NCI-H2029 (cell line): ENCODE data around the gene PDZD2.
"Not testable (repeated sequence)": the region's sequence is repeated elsewhere in the genome, so short reads cannot be mapped to it uniquely, and the experiment has no call there.

Experiments
- DNase-seq: peaks from one replicate; lab custom pipeline; 2025; lab: John Stamatoyannopoulos, UW

The PDZD2 gene

DNA sequence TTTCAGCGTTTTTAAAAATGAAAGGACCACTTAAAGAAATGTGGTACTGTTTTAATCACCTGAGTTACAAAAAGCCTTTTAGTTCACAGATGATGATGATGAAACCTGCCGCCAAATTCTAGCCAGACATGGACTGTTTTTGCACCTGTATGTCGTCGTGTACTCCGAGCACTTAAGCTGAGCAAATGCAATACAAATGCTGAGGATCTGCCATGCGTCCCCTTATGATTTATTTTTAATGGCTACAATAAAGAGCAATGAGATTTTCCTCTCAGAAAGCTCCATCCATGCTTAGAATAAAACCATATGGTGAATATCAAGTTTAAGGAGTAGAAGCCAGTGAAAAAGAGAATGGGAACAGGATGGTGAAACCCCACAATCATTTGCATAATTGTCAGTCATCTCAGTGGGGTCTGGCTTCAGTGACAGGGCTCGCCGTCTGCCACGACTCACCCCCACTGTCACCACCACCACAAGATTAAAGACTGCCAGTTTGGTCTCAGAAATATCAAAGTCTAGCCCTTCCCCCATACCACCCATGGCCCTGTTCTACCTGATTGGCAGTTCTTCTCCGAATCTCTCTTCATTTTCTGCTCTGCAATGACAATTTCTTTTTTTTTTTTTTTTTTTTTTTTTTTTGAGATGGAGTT, 375.3 kb downstream of the PDZD2 start:
- no peak for DNase-seq

DNA sequence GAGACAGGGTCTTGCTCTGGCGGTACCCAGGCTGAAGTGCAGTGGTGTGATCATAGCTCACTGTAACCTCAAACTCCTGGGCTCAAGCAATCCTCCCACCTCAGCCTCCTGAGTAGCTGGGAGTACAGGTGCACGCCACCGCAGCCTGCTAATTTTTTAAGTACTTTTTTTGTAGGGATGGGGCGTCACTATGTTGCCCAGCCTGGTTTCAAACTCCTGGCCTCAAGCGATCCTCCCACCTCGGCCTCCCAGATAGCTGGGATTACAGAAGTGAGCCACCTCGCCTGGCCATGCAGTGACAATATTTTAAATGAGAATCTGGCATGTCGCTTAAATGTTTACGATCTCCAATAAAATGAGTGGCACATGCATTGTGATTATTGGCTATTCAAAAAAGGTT, 376.3 kb downstream of the PDZD2 start:
- DNase-seq: not testable (repeated sequence)

DNA sequence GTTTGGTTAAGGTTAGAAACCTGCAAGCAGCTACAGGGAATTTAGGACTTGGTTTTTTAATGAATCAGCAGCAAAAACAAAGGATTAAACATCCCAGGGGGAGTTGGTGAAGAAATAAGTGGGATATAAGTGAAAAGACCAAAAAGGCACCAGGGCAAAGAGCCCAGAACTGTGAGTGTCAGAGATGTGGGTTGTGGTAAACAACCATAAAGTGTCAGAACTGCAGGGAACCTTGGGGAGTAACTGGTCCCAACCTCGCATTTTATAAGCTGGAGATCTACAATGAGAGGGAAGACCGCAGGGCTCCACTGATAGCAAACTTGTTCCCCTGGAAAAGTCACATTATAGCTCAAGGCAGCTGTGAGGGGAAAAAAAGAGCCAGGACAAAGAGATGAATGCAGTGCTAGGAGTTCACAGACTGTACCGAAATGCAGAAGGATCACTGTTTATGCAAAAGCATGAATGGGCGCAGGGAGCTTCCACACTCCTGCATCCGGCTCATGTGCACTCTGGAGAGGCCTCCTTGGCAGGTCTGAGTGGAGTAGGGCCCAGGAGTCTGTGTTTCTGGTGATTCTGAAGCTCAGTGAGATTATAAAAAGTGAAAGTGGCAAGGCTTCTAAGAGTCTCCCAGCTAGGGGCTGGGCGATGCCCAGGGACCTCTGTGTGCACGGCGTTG, 378.9 kb downstream of the PDZD2 start:
- no peak for DNase-seq

DNA sequence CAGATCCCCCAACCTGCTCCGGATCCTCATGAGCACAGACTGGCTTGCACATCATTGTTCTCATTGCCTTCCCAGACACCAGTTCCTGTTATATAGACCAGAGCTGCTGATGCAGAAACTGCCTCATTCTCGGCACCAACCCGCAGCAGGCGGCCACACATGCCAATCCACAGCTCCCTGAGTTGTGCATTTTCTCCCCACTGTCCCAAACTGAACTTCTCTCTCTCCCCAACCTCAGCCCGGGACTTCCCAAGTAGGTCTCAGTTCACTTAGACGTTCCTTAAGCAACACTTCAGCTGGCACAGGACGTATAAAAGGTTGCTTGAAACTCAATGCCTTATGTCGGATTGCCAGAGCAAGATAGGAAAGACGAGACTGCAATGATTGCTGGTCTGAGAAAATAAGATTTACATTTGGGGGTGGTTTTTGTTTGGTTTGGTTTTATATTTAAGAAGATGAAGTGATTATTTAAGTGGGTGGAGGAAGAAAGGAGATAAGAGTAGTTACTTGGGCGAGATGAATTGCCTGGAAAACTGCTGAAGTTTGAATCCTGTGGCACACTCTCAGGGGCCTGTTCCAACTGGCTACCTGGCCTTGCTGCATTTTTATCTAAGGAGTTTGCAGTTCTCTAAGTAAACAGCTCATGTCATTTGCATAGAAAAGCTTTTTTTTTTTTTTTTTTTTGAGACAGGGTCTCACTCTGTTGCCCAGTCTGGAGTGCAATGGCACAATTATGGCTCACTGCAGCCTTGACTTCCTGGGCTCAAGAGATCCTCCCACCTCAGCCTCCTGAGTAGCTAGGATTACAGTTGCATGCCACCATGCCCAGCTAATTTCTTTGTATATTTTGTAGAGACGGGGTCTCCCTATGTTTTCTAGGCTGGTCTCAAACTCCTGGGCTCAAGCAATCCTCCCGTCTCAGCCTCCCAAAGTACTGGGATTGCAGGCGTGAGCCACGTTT, 379.8 kb downstream of the PDZD2 start:
- DNase-seq: no peak

DNA sequence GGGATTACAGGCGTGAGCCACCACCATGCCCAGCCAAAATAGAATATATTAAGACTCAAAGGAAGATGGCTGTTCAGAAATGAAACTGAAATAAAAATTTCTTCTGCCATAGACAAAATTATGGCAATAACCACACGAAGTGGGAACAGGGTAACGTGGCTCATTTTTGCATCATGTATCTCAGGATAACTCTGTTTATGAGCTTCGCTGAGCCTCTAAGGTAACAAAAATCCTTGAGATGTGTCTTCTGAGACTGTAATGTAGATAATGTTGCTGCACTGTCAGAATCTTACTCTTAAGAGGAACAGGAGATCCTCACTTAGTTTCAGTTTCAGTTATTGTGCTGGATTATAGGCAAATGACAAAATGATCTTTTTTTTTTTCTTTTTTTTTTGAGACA, 381.3 kb downstream of the PDZD2 start:
- no peak for DNase-seq

DNA sequence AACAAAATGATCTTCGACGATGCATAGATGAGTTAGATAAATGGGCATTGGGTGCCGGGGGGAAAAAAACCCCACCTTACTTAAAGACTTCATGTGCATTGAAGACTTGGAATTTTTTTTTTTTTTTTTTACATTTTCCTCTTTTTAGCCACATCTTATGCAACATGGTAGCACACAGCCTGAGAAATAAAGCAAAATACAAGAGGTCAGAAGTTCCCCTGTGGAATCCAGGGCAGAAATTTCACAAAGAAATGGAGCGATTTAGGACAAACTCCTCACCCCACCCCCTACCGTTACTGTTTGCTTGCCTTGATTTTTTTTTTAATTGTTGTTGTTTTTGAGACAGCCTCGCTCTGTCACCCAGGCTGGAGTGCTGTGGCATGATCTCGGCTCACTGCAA, 382.0 kb downstream of the PDZD2 start:
- no peak for DNase-seq

DNA sequence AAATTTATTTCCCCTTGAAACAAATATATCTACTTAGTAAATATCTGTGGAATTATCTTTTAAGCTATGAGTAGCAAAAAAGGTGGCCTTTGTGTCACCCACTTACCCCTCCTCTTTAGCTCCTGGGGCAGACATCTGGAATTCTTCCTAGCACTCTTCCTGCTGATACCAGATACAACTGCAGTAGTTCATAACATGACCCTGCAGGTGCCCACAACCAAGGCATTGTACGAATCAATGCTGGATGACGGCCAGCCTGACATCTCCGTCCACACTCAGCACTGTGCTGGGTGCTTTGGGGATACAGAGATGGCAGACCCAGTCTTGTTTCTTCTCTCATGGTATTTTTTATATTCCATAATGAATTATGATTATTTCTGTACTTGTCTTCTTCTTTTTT, 382.8 kb downstream of the PDZD2 start:
- DNase-seq: no peak

DNA sequence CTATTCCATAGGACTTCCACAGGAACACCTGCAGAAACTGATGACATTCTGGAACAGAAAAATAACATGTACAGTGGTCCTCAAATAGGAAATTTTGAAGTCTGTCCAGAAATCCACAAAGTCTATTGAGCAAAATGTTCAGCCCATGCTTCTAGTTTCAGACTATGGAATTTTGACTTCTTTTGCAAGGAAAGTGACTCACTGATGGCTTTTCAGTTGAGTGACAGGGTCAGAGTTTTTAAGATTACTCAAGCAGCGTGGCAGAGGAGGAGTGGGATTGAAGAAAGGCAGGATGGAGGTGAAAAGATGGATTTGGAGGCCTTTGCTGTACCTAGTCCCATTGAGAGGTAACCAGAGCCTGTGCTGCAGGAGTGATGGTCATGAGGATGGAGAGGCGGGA, 383.7 kb downstream of the PDZD2 start:
- DNase-seq: no peak

DNA sequence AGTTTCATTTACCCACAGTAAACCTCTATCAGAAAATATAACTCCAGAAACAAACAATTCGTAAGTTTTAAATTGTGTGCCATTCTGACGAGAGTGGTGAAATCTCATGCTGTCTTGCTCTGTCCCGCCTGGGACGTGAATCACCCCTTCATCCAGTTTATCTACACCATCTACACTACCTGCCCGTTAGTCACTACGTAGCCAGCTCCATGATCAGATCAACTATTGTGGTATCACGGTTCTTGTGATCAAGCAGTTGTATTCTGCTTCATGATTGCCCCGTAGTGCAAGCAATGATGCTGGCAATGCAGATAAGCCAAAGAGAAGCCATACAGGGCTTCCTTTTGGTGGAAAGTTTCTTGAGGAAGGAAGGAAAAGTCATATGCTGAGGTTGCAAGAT, 384.9 kb downstream of the PDZD2 start:
- no peak for DNase-seq

DNA sequence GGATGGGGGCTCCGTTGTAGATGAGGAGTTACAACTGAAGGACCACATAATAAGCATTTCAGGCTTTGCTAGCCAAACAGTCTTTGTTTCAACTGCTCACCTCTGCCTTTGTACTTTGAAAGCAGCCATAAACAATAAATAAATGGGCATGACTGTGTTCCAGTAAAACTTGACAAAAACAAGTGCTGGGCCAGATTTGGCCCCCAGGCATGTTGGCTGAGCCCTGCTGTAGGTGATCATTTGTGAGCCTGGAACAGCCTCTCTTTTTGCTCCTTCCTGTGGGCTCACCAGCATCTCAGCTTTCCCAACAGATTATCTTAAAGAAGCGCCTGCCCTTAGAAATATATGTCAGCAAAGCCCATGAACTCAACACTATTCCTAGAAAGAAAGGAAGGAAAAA, 385.8 kb downstream of the PDZD2 start:
- DNase-seq: no peak

DNA sequence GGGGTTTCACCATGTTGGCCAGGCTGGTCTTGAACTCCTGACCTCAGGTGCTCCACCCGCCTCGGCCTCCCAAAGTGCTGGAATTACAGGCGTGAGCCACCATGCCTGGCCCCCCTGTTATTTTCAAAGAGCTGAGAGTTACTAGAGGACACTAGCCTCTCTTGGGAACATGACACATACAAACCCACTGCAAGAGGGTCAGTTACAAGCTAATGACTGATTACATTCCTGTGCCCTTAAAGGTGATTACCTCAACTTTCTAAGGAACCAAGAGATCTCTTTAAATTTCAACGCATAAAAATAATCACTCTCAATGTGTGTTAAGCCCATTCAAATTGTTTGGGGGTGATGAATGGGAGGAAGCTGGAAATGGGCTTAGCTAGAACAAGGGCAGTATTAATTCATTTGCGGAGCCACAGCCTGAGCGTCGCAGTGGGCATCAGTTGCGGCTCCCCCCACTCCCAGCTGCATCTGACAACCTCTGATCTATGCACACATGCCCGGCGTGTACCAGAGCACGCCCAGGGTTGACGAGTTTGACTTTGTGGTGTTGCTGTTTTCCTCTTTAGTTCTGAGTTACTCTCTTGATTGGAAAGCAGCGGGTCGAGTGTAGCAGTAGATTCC, 388.3 kb downstream of the PDZD2 start:
- no peak for DNase-seq

DNA sequence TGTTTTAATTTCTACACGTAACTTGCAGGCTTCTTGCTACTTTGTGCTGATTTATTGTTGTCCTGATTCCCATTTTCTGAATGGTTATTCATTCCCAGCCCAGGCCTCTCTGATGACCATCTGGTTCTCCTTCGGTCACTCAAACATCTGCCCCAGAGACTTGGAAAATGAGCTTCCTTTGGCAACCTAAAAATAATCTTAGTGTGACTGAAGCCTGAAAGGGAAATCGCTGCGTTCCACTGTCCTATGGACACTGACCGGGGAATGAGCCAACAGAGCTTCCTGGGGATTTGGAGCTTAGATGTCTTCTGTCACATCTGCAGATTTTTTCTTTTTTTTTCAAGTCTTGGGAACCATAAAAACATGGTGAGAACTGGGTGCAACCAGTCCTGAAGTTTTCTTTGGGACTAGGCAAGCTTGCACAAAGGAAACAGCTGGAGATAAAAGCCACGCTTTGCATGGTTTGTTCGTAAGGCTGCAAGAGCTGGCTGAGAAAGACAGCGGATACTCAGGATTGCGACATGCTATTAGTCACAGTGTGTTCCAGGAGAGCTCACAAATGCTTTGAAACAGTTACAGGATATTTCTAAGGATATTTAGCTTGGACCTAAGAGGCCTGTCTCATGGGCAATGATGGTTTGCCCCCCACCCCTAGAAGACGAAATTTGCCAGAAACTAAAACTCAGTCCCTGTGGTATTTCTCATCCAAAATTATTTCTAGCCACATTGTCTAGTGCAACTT, 389.0 kb downstream of the PDZD2 start:
- DNase-seq: no peak

DNA sequence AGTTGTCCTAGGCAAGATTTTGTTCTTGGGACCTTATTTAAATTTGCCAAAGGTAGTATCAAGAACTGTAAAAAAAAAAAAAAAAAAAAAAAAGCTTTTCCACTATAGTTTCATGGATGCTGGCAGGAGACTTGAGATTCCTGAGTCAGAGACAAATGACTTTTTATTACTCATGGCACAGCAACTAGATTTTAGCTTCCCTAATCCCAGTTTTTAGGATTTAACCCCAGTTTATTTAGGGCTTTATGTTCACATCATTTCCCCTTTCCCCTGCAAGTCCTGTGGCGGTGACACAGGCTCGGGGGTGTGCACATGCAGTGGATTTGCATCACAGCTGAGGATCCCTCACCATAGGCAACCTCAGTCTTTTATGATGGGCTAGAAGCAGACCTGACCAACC, 390.3 kb downstream of the PDZD2 start:
- DNase-seq: no peak

DNA sequence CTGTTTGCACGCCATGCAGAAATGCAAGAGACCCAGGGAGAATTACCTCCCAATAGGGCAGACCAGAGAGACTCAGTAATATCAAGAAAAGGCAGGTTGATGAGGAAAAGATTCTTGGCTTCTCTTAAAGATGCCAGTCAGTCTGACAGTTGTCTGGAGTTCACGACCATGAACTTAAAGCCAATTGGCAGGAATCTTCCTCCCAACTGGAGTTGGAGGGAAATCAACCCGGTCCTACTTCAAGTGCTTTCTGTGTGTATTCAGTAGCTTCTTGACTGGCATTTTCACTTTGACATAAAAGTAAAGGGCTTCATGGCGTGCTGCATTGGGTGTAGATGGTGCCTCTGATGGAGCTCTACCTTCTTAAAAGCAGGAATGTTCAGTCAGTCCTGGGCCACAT, 390.9 kb downstream of the PDZD2 start:
- no peak for DNase-seq

DNA sequence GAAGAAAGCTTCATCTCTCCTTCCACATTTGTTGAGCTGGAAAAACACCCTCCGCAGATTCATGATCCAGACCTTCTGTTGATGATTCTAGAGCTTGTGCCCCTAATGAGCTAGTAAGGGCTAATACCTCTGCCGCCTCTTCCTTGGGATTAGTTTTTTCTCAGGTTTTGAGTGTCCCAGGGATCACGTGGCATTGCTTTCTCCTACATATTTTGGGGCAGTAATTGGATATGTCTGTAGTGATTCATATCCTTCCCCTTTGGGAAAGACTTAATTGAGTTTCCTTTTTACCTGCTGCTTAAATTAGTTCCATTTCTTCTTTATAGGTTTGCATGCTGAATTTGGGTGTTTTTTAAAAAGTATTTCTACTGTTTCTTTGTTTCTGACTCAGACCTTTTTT, 391.3 kb downstream of the PDZD2 start:
- DNase-seq: no peak

DNA sequence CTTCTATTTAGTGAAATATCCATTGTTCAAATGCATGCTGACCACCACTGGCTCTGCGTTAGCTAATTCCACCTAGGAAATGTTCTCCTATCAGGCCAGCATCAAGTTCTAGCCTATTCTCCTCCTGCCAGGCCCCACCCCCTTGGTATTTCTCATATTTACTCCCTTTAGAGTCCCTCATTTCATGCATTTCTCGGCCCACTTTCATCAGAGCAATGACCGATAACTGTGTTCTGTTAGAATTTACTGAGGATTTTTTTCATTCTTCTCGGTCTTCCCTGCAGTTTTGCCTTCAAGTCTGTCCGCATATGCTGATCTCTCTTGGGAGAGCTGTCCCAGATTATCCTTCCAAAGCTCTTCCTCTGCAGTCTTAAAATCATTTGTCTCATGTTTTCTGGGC, 391.8 kb downstream of the PDZD2 start:
- DNase-seq: no peak

DNA sequence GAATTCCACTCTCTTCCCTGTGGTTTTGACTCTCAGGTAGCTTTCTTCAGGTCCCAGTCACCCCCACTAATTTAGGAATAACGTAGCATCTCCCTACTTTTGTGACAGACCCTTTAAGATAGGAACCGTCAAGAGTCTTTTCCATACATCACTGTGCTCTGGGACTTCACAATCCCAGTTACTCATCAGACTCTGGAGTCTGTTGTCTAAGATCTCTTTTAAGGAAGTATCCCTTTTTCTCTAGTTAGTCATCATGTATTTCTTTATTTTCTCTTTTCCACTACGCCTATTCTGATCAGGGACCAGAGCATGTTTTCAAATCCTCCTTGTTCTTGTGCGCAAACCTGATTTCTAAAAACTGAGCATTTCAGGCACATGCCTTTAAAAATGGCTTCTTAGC, 392.2 kb downstream of the PDZD2 start:
- no peak for DNase-seq

DNA sequence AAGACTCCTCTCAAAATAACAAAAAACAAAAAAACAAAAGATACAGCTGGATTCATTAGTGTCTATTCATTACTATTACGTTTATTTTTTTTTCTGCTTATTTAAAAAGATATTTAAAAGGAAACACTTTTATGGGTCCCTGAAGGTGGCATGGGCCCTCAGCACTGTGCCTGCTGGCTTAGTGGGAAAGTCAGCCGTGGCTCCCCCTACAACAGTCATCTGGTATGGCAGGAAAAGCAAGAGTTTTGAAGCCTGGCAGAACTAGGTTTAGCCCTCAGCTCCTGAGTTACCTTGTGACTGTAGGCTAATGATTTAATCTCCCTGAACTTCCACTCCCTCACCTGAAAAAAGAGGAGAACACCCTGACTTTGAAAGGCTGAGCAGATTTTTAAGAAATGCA, 399.6 kb downstream of the PDZD2 start:
- no peak for DNase-seq

DNA sequence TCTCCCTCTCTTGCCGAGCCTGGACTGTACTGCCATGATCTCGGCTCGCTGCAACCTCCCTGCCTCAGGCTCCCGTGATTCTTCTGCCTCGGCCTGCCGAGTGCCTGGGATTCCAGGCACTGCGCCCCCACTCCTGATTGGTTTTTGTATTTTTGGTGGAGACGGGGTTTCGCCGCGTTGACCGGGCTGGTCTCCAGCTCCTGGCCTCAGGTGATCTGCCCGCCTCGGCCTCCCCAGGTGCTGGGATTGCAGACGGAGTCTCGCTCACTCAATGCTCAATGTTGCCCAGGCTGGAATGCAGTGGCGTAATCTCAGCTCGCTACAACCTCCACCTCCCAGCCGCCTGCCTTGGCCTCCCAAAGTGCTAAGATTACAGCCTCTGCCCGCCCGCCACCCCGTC, 400.2 kb downstream of the PDZD2 start:
- DNase-seq: not testable (repeated sequence)

DNA sequence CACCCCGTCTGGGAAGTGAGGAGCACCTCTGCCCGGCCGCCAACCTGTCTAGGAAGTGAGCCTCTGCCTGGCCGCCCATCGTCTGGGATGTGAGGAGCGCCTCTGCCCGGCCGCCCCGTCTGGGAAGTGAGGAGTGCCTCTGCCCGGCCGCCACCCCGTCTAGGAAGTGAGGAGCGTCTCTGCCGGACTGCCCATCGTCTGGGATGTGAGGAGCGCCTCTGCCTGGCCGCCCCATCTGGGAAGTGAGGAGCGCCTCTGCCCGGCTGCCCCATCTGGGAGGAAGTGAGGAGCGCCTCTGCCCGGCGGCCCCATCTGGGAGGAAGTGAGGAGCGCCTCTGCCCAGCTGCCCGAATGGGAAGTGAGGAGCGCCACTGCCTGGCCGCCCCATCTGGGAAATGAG, 400.7 kb downstream of the PDZD2 start:
- DNase-seq: not testable (repeated sequence)

DNA sequence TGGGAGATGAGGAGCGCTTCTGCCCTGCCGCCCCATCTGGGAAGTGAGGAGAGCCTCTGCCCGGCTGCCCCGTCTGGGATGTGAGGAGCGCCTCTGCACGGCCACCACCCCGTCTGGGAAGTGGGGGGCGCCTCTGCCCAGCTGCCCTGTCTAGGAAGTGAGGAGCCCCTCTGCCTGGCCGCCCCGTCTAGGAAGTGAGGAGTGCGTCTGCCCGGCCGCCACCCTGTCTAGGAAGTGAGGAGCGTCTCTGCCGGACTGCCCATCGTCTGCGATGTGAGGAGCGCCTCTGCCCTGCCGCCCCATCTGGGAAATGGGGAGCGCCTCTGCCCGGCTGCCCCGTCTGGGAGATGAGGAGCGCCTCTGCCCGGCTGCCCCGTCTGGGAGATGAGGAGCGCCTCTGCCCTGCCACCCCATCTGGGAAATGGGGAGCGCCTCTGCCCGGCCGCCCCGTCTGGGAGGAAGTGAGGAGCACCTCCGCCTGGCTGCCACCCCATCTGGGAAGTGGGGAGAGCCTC, 401.3 kb downstream of the PDZD2 start:
- DNase-seq: not testable (repeated sequence)

DNA sequence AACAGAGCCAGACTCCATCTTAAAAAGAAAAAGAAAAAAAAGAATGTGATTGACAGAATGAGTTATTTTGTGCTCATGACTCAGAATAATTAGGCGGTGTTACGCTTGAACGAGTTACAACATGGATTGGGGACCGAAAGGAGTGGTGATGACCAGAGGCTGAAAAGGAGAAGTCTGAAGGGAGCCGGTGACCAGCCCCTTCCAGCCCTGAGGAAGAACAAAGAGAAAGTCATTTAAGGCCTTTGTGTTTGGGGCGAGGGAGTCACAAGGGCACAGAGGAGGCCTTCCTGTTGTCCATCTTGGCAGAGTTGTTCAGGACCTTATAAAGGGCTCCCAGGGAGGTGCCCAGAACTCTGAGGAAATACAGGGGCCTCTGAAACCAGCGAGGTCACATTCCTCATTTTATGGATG, 403.6 kb downstream of the PDZD2 start:
- no peak for DNase-seq
